Colonic mucosa (tissue), 4 donors: ENCODE results near the gene CDKAL1. TPM values are rescaled to one million over a fixed set of nuclear protein-coding genes. Genes with fewer than 3 reads are reported as not detected.

Experiments used
- DNase-seq: peaks from one replicate; pipeline ENCODE4 v3.0.0-alpha.2; 2020
- H3K27ac ChIP-seq: fragments of 200-600 bp; one replicate; pipeline ENCODE4 v1.8.0; 2021
- H3K27me3 ChIP-seq: fragments of 200-600 bp; one replicate; pipeline ENCODE4 v1.8.0; 2021
- H3K36me3 ChIP-seq: fragments of 200-600 bp; one replicate; pipeline ENCODE4 v1.8.0; 2021
- H3K4me1 ChIP-seq: fragments of 200-600 bp; one replicate; pipeline ENCODE4 v1.8.0; 2021; ENCODE audit warnings: mild to moderate bottlenecking
- H3K4me3 ChIP-seq: fragments of 200-600 bp; one replicate; pipeline ENCODE4 v1.8.0; 2021
- H3K9ac ChIP-seq, 2 donors: one replicate each; pipeline ENCODE4 v1.7.0; 2013; ENCODE audit warnings: control low read depth in 2 of 2, low read depth in 2 of 2, low read length in 2 of 2
- H3K9me3 ChIP-seq: fragments of 200-600 bp; one replicate; pipeline ENCODE4 v1.8.0; 2021
- CTCF ChIP-seq: fragments of 200-600 bp; IDR thresholded peaks from one replicate; pipeline ENCODE4 v1.8.0; 2022; ENCODE audit warnings: antibody characterized with exemption, mild to moderate bottlenecking
- intact Hi-C: fragments of 100-400 bp; cut with DNase I; formaldehyde crosslinking; loops from one replicate; pipeline ENCODE4 v1.14.1; 2022
- total RNA-seq, 2 donors: library from RNA; stranded (reverse); fragmentation: NEBNext Ultra II Directional in 1 of 2; extraction: Animal tissue kit (Norgen Biotek cat#: 25700) in 1 of 2; gene quantifications; one replicate each; pipeline ENCODE4 v1.2.1, GENCODE V29; 2021
- donor health status: healthy.
- donor health status: DM: no; HTN: no; CAD: no.
- donor health status: DM: no; HTN: no; CAD: no.

The CDKAL1 gene
- total RNA-seq, 2 donors from 2014 or later, result 13.8 to 14.2 TPM

GRCh38 chr6:21198032-21198640 lies 663.9 kb downstream of the CDKAL1 start:
- no peak for DNase-seq
- no peak for TF ChIP-seq CTCF
- Histone ChIP-seq H3K4me1 (no peaks in the 10 kb centered on the region), H3K9ac (no peak overlapping the region), H3K36me3 (no peaks in the 10 kb centered on the region), H3K9me3 (no peaks in the 10 kb centered on the region), H3K27me3 (no peaks in the 10 kb centered on the region), H3K4me3 (no peak overlapping the region), H3K27ac (no peak overlapping the region)
- intact Hi-C loops, result no loop called here

GRCh38 chr6:21199262-21199661 lies 665.0 kb downstream of the CDKAL1 start:
- intact Hi-C loops, result no loop called here
- H3K4me3 ChIP-seq, result no peak overlapping the region
- no peaks in the 10 kb centered on the region for H3K4me1 ChIP-seq
- no peaks in the 10 kb centered on the region for H3K27me3 ChIP-seq
- DNase-seq, result no peak
- no peak for TF ChIP-seq CTCF
- no peaks in the 10 kb centered on the region for H3K9me3 ChIP-seq
- H3K9ac ChIP-seq, result no peak overlapping the region
- H3K27ac ChIP-seq, result no peak overlapping the region
- no peaks in the 10 kb centered on the region for H3K36me3 ChIP-seq

GRCh38 chr6:21200134-21200870 lies 666.0 kb downstream of the CDKAL1 start:
- H3K4me1 ChIP-seq, result no peaks in the 10 kb centered on the region
- H3K4me3 ChIP-seq, result no peak overlapping the region
- intact Hi-C loops, result no loop called here
- H3K27me3 ChIP-seq, result no peaks in the 10 kb centered on the region
- no peak overlapping the region for H3K27ac ChIP-seq
- no peak overlapping the region for H3K9ac ChIP-seq
- H3K9me3 ChIP-seq, result no peaks in the 10 kb centered on the region
- DNase-seq, result no peak
- H3K36me3 ChIP-seq, result no peaks in the 10 kb centered on the region
- TF ChIP-seq CTCF, result no peak

GRCh38 chr6:21201187-21201586 lies 666.9 kb downstream of the CDKAL1 start:
- no peaks in the 10 kb centered on the region for H3K27me3 ChIP-seq
- H3K9me3 ChIP-seq, result no peaks in the 10 kb centered on the region
- no peak overlapping the region for H3K4me3 ChIP-seq
- no peaks in the 10 kb centered on the region for H3K36me3 ChIP-seq
- H3K27ac ChIP-seq, result no peak overlapping the region
- no peak for TF ChIP-seq CTCF
- DNase-seq, result no peak
- H3K9ac ChIP-seq, result no peak overlapping the region
- intact Hi-C loops, result no loop called here
- H3K4me1 ChIP-seq, result no peaks in the 10 kb centered on the region

GRCh38 chr6:21201637-21202350 lies 667.5 kb downstream of the CDKAL1 start:
- H3K27me3 ChIP-seq, result no peaks in the 10 kb centered on the region
- no peaks in the 10 kb centered on the region for H3K36me3 ChIP-seq
- H3K27ac ChIP-seq, result no peak overlapping the region
- DNase-seq, result peak; percentile 24
- no peak overlapping the region for H3K4me3 ChIP-seq
- no peaks in the 10 kb centered on the region for H3K9me3 ChIP-seq
- TF ChIP-seq CTCF, result no peak
- H3K4me1 ChIP-seq, result no peaks in the 10 kb centered on the region
- intact Hi-C loops, result no loop called here
- H3K9ac ChIP-seq, result no peak overlapping the region
